Adrenal gland (tissue), 5 donors: ENCODE measurements around the gene NOX3.

Experiments
- POLR2A ChIP-seq, 2 donors: fragments of 450-650 bp; IDR thresholded peaks; one replicate each; pipeline ENCODE4 v1.6.1; 2017; ENCODE audit warnings: antibody characterized with exemption in 2 of 2, mild to moderate bottlenecking in 2 of 2, moderate library complexity in 1 of 2
- TF ChIP-seq, protein P1 (sequence below), 6 experiments: fragments of 450-650 bp in 4 of 6; fragments of 200-600 bp in 2 of 6; sonication (generic) in 1 of 6; IDR thresholded peaks; 1 replicate in 5 of 6; 2 replicates in 1 of 6; pipeline versions ENCODE4 v1.5.1 to v1.8.0; 2016 to 2021; ENCODE audit warnings: antibody characterized with exemption in 6 of 6, mild to moderate bottlenecking in 2 of 6, moderate library complexity in 1 of 6
- donor health status: DM: no; HTN: no; CAD: no.

DNA sequence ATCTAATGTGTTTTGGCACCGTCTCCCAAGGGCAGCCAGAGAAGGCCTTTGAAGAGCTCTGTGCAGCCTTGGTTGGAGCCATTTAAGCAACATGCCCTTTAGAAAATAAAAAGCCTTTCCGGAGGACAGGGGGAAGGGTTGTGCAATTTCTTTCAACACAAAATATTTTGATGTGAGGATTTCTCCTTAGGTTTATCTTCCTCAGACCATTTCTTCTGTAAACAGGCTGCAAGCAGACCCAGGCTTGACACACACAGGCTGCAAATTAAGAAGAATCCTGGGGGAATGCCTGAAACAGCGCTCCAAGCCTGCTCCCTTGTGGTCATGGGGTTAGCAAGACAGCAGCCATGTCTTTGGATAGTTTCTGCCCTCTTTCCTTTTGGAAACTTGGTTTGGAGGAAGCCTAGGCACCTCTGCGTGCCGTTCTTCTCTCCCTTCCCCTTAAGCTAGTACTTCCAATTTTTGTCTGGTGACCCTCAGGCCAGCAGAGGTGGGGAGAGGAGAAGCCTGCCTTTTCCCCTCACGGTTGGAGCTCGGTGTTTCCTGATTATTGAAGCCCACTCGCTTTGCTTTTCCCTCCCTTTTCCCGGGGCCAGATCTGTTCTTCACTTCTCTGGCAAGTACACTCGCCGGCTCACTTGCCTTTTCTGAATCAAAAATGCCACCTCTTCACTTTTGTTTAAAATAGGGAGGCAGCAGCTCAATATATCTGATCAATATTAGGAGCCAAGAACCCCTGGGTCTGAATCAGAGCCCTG is 39.6 kb upstream of the NOX3 start:
- TF ChIP-seq, protein P1, sequence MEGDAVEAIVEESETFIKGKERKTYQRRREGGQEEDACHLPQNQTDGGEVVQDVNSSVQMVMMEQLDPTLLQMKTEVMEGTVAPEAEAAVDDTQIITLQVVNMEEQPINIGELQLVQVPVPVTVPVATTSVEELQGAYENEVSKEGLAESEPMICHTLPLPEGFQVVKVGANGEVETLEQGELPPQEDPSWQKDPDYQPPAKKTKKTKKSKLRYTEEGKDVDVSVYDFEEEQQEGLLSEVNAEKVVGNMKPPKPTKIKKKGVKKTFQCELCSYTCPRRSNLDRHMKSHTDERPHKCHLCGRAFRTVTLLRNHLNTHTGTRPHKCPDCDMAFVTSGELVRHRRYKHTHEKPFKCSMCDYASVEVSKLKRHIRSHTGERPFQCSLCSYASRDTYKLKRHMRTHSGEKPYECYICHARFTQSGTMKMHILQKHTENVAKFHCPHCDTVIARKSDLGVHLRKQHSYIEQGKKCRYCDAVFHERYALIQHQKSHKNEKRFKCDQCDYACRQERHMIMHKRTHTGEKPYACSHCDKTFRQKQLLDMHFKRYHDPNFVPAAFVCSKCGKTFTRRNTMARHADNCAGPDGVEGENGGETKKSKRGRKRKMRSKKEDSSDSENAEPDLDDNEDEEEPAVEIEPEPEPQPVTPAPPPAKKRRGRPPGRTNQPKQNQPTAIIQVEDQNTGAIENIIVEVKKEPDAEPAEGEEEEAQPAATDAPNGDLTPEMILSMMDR (IDR thresholded peaks at IDR 0.05) = peak in 5 of 6 experiments; percentile 41 to 68 (median 52)
- no peak for TF ChIP-seq POLR2A (IDR thresholded peaks at IDR 0.05)
